Endodermal cell (in vitro differentiated cells): ENCODE results near the gene TBC1D21. TPM values are rescaled to one million over a fixed set of nuclear protein-coding genes. Genes with fewer than 3 reads are reported as not detected.
A peak's percentile ranks its signal among the peaks of the same experiment; 100 is the strongest.

Experiments used
- DNase-seq: peaks from one replicate; pipeline ENCODE4 v3.0.0-alpha.2; 2017
- H3K27ac ChIP-seq: 2 replicates; pipeline ENCODE4 v1.5.1; 2013; ENCODE audit warnings: mild to moderate bottlenecking, low read depth, low read length, moderate library complexity
- H3K27me3 ChIP-seq: 2 replicates; pipeline ENCODE4 v1.6.1; 2013; ENCODE audit warnings: mild to moderate bottlenecking, low read length, moderate library complexity; ENCODE audit not compliant: insufficient read depth, control insufficient read depth, poor library complexity, severe bottlenecking
- H3K36me3 ChIP-seq: 2 replicates; pipeline ENCODE4 v1.7.0; 2013; ENCODE audit warnings: mild to moderate bottlenecking, low read length, moderate library complexity; ENCODE audit not compliant: control insufficient read depth, insufficient read depth
- H3K4me1 ChIP-seq: one replicate; pipeline ENCODE4 v1.7.0; 2013; ENCODE audit warnings: low read length; ENCODE audit not compliant: control insufficient read depth, insufficient read depth
- H3K4me3 ChIP-seq: 2 replicates; pipeline ENCODE4 v1.5.1; 2013; ENCODE audit warnings: mild to moderate bottlenecking, low read length, moderate library complexity
- H3K9ac ChIP-seq: 2 replicates; pipeline ENCODE4 v1.6.1; 2013; ENCODE audit warnings: mild to moderate bottlenecking, low read length, moderate library complexity; ENCODE audit not compliant: poor library complexity, severe bottlenecking; ENCODE audit errors: extremely low read depth
- H3K9me3 ChIP-seq: 2 replicates; pipeline ENCODE4 v1.6.1; 2013; ENCODE audit warnings: mild to moderate bottlenecking, low read length, moderate library complexity; ENCODE audit not compliant: control insufficient read depth
- H3K27ac Mint-ChIP-seq: 2 replicates; pipeline ENCODE4 v1.8.0; 2020; ENCODE audit warnings: mixed read lengths
- H3K27me3 Mint-ChIP-seq: 2 replicates; pipeline ENCODE4 v1.8.0; 2021; ENCODE audit warnings: mild to moderate bottlenecking, mixed read lengths; ENCODE audit not compliant: insufficient read depth
- H3K36me3 Mint-ChIP-seq: 2 replicates; pipeline ENCODE4 v1.8.0; 2020; ENCODE audit warnings: low read depth, mixed read lengths
- H3K4me1 Mint-ChIP-seq: 2 replicates; pipeline ENCODE4 v1.8.0; 2020; ENCODE audit warnings: mixed read lengths
- H3K4me3 Mint-ChIP-seq: 2 replicates; pipeline ENCODE4 v1.8.0; 2020; ENCODE audit warnings: mild to moderate bottlenecking, moderate library complexity, mixed read lengths
- H3K9me3 Mint-ChIP-seq: 2 replicates; pipeline ENCODE4 v1.8.0; 2020; ENCODE audit warnings: mild to moderate bottlenecking, mixed read lengths
- WGBS, 2 experiments: methylation state at CpG; one replicate each; pipeline versions ENCODE4 v1.1.5 to v1.1.7; 2013; ENCODE audit warnings: missing lambda C conversion rate in 2 of 2, mixed read lengths in 1 of 2; ENCODE audit not compliant: insufficient coverage in 1 of 2, insufficient read length in 1 of 2; 5-methylcytosine and 5-hydroxymethylcytosine counted together
- total RNA-seq, 2 donors: library from RNA; stranded (reverse); fragmentation: NEBNext Ultra II Directional in 1 of 2; extraction: Animal tissue kit (Norgen Biotek cat#: 25700) in 1 of 2; gene quantifications; 2 replicates in 1 of 2; 3 replicates in 1 of 2; pipeline ENCODE4 v1.2.1, GENCODE V29; 2021
- TF ChIP-seq, protein P1 (sequence below): fragments of 200-600 bp; sonication (generic); conservative IDR thresholded peaks from 2 replicates; pipeline ENCODE4 v1.5.0; 2021; ENCODE audit warnings: antibody characterized with exemption, mild to moderate bottlenecking

The TBC1D21 gene
- total RNA-seq, 2 donors from 2014 or later, result not detected

DNA sequence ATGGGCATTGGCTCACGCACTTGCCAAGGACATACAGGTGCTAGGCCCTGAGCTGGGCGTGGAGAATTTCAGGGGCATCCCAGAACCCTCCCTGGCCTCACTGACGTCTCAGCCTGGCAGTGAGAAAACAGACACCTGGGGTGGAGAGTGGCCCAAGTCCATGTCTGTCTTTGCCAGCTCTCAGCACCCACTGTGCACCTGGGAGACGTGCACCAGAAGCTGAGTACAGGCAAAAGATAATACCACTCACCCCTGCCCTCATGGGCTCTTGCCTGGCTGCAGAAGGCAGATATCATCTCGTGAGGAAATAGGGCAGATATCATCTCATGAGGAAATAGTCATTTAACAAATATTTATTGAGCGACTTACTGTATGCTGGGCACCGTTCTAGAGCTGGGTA is 60.9 kb downstream of the TBC1D21 start:
- Histone ChIP-seq H3K4me1 (no peaks in the 10 kb centered on the region), H3K4me3 (no peak overlapping the region), H3K27me3 (no peaks in the 10 kb centered on the region), H3K27ac (no peak overlapping the region), H3K9ac (no peak overlapping the region), H3K36me3 (no peaks in the 10 kb centered on the region), H3K9me3 (no peaks in the 10 kb centered on the region)
- H3K9me3 Mint-ChIP-seq, result no peaks in the 10 kb centered on the region
- peaks cover 20% of the 10 kb centered on the region for H3K4me1 Mint-ChIP-seq
- no peaks in the 10 kb centered on the region for H3K36me3 Mint-ChIP-seq
- WGBS, 2 experiments, result 94 to 100% methylated on average over 7 of the region's 7 CpGs
- TF ChIP-seq, protein P1, sequence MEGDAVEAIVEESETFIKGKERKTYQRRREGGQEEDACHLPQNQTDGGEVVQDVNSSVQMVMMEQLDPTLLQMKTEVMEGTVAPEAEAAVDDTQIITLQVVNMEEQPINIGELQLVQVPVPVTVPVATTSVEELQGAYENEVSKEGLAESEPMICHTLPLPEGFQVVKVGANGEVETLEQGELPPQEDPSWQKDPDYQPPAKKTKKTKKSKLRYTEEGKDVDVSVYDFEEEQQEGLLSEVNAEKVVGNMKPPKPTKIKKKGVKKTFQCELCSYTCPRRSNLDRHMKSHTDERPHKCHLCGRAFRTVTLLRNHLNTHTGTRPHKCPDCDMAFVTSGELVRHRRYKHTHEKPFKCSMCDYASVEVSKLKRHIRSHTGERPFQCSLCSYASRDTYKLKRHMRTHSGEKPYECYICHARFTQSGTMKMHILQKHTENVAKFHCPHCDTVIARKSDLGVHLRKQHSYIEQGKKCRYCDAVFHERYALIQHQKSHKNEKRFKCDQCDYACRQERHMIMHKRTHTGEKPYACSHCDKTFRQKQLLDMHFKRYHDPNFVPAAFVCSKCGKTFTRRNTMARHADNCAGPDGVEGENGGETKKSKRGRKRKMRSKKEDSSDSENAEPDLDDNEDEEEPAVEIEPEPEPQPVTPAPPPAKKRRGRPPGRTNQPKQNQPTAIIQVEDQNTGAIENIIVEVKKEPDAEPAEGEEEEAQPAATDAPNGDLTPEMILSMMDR, result no peak
- no peak for DNase-seq
- H3K27ac Mint-ChIP-seq, result no peak overlapping the region
- H3K4me3 Mint-ChIP-seq, result no peak overlapping the region
- H3K27me3 Mint-ChIP-seq, result peaks cover 1% of the 10 kb centered on the region

DNA sequence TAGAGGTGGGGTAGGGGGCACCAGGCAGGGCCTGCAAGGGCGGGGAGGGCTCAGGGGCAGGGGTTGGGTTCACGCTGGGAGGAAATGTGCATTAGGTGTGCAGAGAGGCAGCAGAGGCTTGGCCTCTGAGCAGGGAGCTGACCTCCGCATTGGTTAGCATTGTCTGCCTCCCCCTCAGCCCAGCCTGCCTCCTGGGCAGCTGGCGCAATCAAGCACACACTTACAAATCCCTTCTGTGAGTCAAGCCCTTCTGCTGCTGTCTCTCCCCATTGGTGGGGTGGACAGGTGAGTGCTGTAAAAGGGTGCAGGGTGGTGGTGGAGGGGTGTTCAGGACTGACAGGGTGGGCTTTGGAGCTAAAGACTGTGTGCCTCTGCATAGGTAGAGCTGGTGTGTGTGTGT is 62.2 kb downstream of the TBC1D21 start:
- H3K27ac Mint-ChIP-seq, result no peak overlapping the region
- Histone ChIP-seq H3K4me3 (no peak overlapping the region), H3K9ac (no peak overlapping the region), H3K9me3 (no peaks in the 10 kb centered on the region), H3K27me3 (no peaks in the 10 kb centered on the region), H3K4me1 (no peaks in the 10 kb centered on the region), H3K27ac (peak overlapping the region; percentile 66), H3K36me3 (no peaks in the 10 kb centered on the region)
- no peak for DNase-seq
- no peak overlapping the region for H3K4me3 Mint-ChIP-seq
- H3K27me3 Mint-ChIP-seq, result no peaks in the 10 kb centered on the region
- TF ChIP-seq, protein P1, result no peak
- no peaks in the 10 kb centered on the region for H3K9me3 Mint-ChIP-seq
- peaks cover 29% of the 10 kb centered on the region for H3K4me1 Mint-ChIP-seq
- WGBS, 2 experiments, result 92% methylated on average over 4 of the region's 4 CpGs; no CpG with 5 or more reads in 1 of the 2 experiments
- no peaks in the 10 kb centered on the region for H3K36me3 Mint-ChIP-seq

GRCh38 chr15:73936181-73936580 is 62.8 kb downstream of the TBC1D21 start:
- Mint-ChIP-seq H3K4me1 (peaks cover 31% of the 10 kb centered on the region), H3K27ac (no peak overlapping the region), H3K9me3 (no peaks in the 10 kb centered on the region), H3K4me3 (no peak overlapping the region), H3K36me3 (no peaks in the 10 kb centered on the region), H3K27me3 (no peaks in the 10 kb centered on the region)
- H3K9ac ChIP-seq, result no peak overlapping the region
- peaks cover 6% of the 10 kb centered on the region for H3K4me1 ChIP-seq
- WGBS, 2 experiments, result 86 to 96% methylated on average over 3 to 5 of the region's 5 CpGs
- H3K9me3 ChIP-seq, result no peaks in the 10 kb centered on the region
- H3K27ac ChIP-seq, result peak overlapping the region; percentile 67
- TF ChIP-seq, protein P1, result peak; percentile 47
- no peak overlapping the region for H3K4me3 ChIP-seq
- no peaks in the 10 kb centered on the region for H3K27me3 ChIP-seq
- H3K36me3 ChIP-seq, result no peaks in the 10 kb centered on the region
- no peak for DNase-seq
